ENCODE measurements around the gene TWIST2. TPM values are rescaled to one million over a fixed set of nuclear protein-coding genes. Genes with fewer than 3 reads are reported as not detected.

Gene TWIST2
- total RNA-seq, 1 experiment from 2014 or later, result 0.22 TPM

DNA sequence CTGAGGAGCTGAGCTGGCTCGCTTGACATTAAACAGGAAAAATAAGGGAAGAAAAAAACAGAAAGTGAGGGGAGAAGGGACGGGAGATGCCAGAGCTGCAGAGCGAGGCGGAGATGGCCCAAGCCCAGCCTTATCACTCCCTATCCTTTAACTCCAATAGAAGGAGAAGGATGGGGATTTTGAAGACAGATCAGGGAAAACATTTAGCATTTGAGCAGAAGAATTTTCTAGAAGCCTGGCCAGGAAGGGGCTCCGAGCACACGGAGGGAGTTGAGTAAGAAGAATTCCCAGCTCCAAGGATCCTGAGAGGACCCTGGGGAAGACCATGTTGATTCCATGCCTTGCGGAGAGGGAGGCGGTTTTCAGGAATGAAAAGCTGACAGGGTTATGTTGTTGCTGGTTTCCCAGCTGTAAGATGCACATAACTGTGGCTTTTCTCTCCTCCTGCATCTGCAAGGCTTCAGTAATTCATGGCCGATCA, 35.6 kb downstream of the TWIST2 start:
- Mint-ChIP-seq H3K27me3 (ENCODE audit: low read depth) (peaks cover 23% of the 10 kb centered on the region), H3K4me1 (no peaks in the 10 kb centered on the region), H3K4me3 (no peak overlapping the region), H3K9me3 (peaks cover 2 to 3% of the 10 kb centered on the region in 2 experiments; a peak in 3 of 5 replicates), H3K27ac (no peak overlapping the region), H3K36me3 (ENCODE audit: insufficient read depth in 1 of 3, low read depth in 3 of 3) (peaks cover 0 to 6% (median 3%) of the 10 kb centered on the region in 3 experiments; a peak in 1 of 7 replicates)
- Histone ChIP-seq H2AK5ac (ENCODE audit: insufficient read length, low read length) (no peak overlapping the region), H2AFZ (ENCODE audit: low read length) (no peak overlapping the region), H3K27me3 (ENCODE audit: insufficient read depth, low read length) (no peaks in the 10 kb centered on the region), H2BK20ac (ENCODE audit: low read depth, low read length, poor library complexity, severe bottlenecking) (no peak overlapping the region), H3K9me3 (ENCODE audit: control insufficient read depth, low read depth, low read length) (no peaks in the 10 kb centered on the region), H4K5ac (ENCODE audit: insufficient read length, low read depth, low read length) (no peak overlapping the region), H3K14ac (ENCODE audit: insufficient read depth, low read length) (no peak overlapping the region), H3T11ph (ENCODE audit: low read length) (no peak overlapping the region), H2BK120ac (ENCODE audit: low read depth, low read length, poor library complexity, severe bottlenecking) (no peak overlapping the region), H2BK12ac (ENCODE audit: insufficient read length, low read depth, low read length) (no peak overlapping the region), H4K8ac (replicated peaks; ENCODE audit: insufficient read length, low read depth, low read length) (no peak overlapping the region), H3K4ac (ENCODE audit: low read depth, low read length) (no peak overlapping the region), H3K56ac (ENCODE audit: insufficient read length, low read depth, low read length) (no peak overlapping the region), H3K23me2 (ENCODE audit: insufficient read length, low read depth, low read length, poor library complexity, severe bottlenecking) (no peaks in the 10 kb centered on the region), H2BK5ac (ENCODE audit: insufficient read length, low read length) (no peak overlapping the region), H4K20me1 (ENCODE audit: control insufficient read depth, insufficient read depth, insufficient read length) (no peaks in the 10 kb centered on the region), H3K23ac (ENCODE audit: insufficient read length, low read depth, low read length) (no peak overlapping the region), H3K79me2 (ENCODE audit: insufficient read depth, low read length) (no peaks in the 10 kb centered on the region), H3K9ac (ENCODE audit: extremely low read depth, insufficient read length, low read length) (no peak overlapping the region), H3K4me2 (ENCODE audit: insufficient read depth, insufficient read length, low read length) (no peak overlapping the region), H2BK15ac (ENCODE audit: low read depth, low read length) (no peak overlapping the region), H3K79me1 (ENCODE audit: insufficient read depth, low read depth, low read length, poor library complexity, severe bottlenecking) (no peaks in the 10 kb centered on the region), H3K4me1 (ENCODE audit: insufficient read depth, low read length) (no peaks in the 10 kb centered on the region), H4K91ac (ENCODE audit: insufficient read length, low read depth, low read length) (no peak overlapping the region), H3K18ac (ENCODE audit: insufficient read length, low read depth, low read length) (no peak overlapping the region), H3K27ac (ENCODE audit: insufficient read length, low read depth, low read length) (no peak overlapping the region)
- WGBS (ENCODE audit: extremely low coverage, insufficient read length, low lambda C conversion rate), result no CpG with 5 or more reads among the region's 9 CpGs
- DNase-seq, result no peak
- TF ChIP-seq, protein P1, sequence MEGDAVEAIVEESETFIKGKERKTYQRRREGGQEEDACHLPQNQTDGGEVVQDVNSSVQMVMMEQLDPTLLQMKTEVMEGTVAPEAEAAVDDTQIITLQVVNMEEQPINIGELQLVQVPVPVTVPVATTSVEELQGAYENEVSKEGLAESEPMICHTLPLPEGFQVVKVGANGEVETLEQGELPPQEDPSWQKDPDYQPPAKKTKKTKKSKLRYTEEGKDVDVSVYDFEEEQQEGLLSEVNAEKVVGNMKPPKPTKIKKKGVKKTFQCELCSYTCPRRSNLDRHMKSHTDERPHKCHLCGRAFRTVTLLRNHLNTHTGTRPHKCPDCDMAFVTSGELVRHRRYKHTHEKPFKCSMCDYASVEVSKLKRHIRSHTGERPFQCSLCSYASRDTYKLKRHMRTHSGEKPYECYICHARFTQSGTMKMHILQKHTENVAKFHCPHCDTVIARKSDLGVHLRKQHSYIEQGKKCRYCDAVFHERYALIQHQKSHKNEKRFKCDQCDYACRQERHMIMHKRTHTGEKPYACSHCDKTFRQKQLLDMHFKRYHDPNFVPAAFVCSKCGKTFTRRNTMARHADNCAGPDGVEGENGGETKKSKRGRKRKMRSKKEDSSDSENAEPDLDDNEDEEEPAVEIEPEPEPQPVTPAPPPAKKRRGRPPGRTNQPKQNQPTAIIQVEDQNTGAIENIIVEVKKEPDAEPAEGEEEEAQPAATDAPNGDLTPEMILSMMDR (conservative IDR thresholded peaks at IDR 0.05), result no peak

Measured in H9 (cell line).